Activated gamma-delta T cell treated with anti-CD3 and anti-CD28 coated beads, Interleukin-2, amount 50 U/mL, for 16 hours (primary cell): ENCODE measurements around the gene F2R.
"Not testable (repeated sequence)": the region's sequence is repeated elsewhere in the genome, so short reads cannot be mapped to it uniquely, and the experiment has no call there.

Experiments used
- DNase-seq: peaks from one replicate; pipeline ENCODE4 v3.0.0-alpha.2; 2020; ENCODE audit warnings: low read depth

Gene F2R

GRCh38 chr5:76720988-76721569 lies 5.2 kb downstream of the F2R start:
- DNase-seq = no peak

GRCh38 chr5:76723266-76723665 lies 7.3 kb downstream of the F2R start:
- DNase-seq = no peak

DNA sequence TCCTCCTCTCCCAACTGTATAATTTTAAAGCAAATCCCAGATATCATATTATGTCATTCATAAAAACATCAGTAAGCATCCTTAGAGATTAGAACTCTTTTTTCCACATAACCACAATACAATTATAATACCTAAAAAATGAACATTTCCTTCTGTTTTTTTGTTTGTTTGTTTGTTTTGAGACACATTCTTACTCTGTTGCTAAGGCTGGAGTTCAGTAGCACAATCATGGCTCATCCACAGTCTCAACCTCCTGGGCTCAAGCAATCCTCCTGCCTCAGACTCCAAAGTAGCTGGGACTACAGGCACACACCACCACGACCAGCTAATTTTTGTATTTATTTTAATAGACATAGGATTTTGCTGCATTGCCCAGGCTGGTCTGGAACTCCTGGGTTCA lies 8.0 kb downstream of the F2R start:
- no peak for DNase-seq

DNA sequence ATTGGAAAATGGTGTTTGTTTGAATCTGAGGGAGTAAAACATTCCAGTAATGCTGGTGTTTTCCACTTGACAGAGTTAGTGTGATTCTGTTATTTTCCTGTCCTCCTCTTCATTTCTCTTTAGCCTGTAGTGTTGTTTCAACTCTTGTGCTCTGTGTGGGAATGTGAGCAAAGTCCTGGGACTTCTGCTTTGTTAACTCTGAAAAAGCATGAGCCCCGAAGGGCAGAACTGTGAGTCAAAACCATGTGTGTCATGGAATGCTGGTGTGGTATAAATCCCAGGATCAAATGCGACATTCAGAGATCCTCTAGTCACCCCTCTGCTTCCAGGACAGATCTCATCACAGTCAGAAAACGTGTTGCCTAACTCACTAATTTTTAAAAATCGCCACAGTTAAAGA lies 8.9 kb downstream of the F2R start:
- no peak for DNase-seq

GRCh38 chr5:76728965-76729364 lies 13.0 kb downstream of the F2R start:
- no peak for DNase-seq

DNA sequence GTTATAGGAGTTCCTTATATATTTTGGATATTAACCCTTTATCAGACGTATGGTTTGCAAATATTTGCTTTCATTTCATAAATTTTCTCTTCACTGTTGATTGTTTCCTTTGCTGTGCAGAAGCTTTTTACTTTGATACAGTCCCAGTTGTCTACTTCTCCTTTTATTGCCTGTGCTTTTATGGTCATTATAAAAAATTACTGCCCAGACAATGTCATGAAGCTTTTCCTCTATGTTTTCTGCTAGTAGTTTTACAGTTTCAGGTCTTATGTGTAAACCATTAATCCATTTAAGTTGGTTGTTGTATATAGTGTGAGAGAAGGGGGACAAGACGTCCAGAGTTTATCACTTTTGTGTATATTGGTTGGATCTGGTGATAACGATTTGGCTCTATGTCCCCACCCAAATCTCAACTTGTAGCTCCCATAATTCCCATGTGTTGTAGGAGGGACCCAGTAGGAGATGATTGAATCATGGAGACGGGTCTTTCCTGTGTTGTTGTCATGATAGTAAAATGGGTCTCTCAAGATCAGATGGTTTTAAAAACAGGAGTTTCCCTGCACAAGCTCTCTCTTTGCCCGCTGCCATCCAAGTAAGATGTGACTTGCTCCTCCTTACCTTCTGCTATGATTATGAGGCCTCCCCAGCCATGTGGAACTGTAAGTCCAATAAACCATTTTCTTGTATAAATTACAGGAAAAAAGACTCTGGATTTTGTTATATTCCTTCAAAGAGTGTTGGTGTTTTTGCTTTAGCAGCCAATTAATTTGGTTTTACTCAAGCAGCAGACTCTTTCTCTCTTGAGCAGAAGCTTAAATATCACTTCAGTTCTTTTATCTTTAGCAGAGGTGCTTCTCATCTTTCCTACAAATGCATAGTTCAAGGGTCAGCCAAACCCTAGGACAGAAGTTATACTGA lies 13.7 kb downstream of the F2R start:
- DNase-seq = no peak

DNA sequence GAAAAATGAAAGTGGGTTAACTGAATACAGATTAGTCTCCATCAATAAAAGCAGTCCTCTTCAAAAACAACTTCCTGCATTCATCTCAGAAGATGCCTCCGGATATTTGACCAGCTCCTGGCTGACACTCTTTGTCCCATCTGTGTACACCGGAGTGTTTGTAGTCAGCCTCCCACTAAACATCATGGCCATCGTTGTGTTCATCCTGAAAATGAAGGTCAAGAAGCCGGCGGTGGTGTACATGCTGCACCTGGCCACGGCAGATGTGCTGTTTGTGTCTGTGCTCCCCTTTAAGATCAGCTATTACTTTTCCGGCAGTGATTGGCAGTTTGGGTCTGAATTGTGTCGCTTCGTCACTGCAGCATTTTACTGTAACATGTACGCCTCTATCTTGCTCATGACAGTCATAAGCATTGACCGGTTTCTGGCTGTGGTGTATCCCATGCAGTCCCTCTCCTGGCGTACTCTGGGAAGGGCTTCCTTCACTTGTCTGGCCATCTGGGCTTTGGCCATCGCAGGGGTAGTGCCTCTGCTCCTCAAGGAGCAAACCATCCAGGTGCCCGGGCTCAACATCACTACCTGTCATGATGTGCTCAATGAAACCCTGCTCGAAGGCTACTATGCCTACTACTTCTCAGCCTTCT lies 16.6 kb downstream of the F2R start:
- no peak for DNase-seq

- DNase-seq = peak; percentile 46
Observed at GRCh38 chr5:76733049-76733417, 17.1 kb downstream of the F2R start.

GRCh38 chr5:76735762-76736545 lies 20.0 kb downstream of the F2R start:
- DNase-seq = no peak

- DNase-seq = no peak
Observed at GRCh38 chr5:76736679-76737556, 21.0 kb downstream of the F2R start.

DNA sequence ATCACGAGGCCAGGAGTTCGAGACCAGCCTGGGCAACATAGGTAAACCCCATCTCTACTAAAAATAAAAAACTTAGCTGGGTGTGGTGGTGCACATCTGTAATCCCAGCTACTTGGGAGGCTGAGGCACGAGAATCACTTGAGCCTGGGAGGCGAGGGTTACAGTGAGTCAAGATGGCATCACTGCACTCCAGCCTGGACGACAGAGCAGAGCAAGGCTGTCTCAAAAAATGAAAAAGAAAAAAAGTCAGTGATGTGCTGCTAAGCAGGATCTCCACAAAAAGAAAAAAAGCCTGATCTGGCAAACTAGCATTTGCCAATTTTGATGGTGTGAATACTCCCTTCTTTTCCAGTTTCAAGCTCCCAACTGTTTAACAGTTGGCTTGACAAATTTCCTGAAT lies 21.9 kb downstream of the F2R start:
- DNase-seq = no peak

DNA sequence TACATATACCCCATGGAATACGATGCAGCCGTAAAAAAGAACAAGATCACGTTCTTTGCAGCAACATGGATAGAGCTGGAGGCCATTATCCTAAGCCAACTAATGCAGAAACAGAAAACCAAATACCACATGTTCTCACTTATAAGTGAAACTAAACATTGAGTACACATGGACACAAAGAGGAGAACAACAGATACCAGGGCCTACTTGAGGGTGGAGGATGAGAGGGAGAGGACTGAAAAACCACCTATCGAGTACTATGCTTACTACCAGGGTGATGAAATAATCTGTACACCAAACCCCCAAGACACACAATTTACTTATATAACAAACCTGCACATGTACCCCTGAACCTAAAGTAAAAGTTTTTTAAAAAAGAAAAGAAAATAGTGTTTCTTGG lies 25.6 kb downstream of the F2R start:
- DNase-seq = not testable (repeated sequence)

GRCh38 chr5:76742583-76742982 lies 26.7 kb downstream of the F2R start:
- DNase-seq = no peak

GRCh38 chr5:76744632-76745031 lies 28.7 kb downstream of the F2R start:
- no peak for DNase-seq

GRCh38 chr5:76745670-76746069 lies 29.7 kb downstream of the F2R start:
- no peak for DNase-seq

DNA sequence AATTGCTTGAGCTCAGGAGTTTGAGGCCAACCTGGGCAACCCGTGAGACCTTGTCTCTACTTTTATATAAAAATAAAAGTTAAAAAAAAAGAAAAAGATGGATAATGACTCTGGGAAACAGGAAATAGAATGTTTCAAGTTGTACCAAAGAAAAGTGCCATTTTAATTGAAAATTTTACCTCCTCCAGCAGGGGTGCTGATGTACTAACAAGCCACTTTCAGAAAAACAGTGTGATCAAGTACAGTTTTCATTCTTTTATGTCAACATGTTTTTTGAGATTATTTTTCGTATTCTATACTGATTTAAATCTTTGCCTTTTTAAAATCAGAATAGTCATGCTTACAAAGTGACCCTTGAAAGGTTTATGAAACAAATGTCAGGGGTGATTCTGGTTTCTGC lies 30.8 kb downstream of the F2R start:
- DNase-seq = no peak

GRCh38 chr5:76747706-76748105 lies 31.8 kb downstream of the F2R start:
- DNase-seq = no peak

DNA sequence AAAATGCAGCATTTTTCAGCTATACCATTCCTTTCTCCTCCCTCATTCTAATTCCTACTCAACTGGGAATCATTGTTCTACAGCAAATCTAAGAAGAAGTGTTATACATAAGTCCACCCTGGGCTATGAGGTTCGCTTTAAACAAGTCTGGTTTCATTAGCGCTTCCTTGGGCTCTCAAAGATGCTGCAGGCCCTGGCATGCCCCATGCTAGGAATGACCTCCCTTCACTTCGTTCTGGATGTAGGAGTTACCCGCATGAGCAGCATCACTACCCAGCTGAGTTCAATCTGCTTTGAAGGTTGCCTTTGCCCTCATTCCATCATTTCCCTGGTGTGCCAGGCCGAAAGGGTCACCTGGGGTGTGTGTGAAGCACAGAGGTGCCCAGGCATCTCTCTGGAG lies 35.4 kb downstream of the F2R start:
- no peak for DNase-seq

DNA sequence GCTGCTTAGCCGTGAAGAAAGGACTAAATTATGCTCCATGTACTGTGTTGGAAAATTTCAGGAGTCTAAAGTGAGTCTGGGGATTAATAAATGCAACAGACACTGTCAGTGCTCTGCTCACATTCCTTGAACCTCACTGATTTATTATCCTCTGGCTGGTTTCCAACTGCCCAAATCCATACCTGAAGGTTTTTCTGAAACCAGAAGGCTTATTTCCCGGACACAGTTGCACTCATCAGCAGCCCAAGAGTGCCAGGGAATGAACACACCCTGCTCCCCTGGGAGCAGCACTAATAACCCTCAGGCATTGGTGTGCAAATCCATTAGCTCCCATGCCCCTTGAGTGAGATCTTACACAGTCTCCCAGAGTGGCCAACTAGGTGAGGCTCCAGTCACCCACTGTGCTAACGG lies 38.7 kb downstream of the F2R start:
- no peak for DNase-seq

DNA sequence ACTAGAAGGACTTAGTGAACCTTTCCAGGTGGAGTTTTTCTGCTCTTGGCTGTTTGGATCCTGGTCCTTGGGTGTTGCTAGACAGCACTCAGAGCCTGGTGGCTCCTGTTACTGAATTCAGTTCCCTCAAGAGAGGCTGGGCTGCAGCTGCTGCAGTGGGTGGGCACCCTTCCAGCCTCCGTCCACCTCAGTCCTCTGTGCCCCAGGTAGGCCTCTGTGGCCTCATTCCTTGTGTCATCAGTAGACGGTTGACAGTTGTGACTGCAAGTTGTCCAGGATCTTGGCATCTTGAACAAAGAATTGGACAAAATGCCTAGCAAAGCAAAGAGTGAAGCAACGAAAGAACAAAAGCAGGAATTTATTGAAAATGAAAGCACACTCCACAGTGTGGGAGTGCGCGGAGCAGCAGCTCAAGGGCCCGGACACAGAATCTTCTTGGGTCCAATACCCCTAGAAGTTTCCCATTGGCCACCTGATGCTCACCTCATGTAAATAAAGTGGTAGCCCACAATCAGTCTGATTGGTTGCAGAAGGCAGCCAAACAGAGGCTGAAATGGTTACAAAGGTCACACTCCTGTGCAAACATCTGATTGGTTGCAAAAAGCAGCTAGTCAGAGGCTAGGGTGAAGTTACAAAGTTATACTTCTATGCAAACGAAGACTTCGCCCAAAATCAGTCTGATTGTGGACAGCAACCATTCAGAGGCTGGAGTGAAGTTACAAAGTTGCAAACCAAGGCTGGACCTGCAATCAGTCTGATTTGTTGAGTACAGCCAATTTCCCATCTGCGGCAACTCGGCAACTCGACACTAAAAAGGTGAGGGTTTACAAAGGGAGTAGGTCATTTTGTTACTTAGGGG lies 40.1 kb downstream of the F2R start:
- no peak for DNase-seq

DNA sequence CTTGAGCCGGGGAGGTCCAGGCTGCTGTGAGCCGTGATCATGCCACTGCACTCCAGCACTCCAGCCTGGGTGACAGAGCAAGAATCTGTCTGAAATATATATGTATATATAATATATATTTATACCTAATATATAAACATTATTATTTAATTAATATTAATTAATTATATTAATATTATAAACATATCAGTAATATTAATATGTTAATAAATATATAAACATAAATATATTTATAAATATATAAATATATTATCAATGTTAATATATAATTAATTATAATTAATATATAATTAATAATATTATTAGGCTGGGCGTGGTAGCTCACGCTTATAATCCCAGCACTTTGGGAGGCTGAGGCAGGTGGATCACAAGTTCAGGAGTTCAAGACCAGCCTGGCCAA lies 41.1 kb downstream of the F2R start:
- no peak for DNase-seq
